Panc1 (cell line): Measurements from ENCODE around the gene CLIP4. TPM values are rescaled to one million over a fixed set of nuclear protein-coding genes. Genes with fewer than 3 reads are reported as not detected.
"Not testable (repeated sequence)": the region's sequence is repeated elsewhere in the genome, so short reads cannot be mapped to it uniquely, and the experiment has no call there.

ENCODE experiments used
- ATAC-seq: fragments of 200-7000 bp; cut with Tn5 transposase; 2 replicates; pipeline ENCODE4 v1.9.1; 2020; ENCODE audit warnings: mild to moderate bottlenecking, moderate library complexity
- BruUV-seq: library from RNA; stranded (reverse); fragments of 400-500 nt; replicated peaks from 2 replicates; lab custom pipeline; 2021; lab: Mats Ljungman, UMichigan
- CTCF ChIA-PET: fragments of 300-600 bp; sonication (Branson Sonifier 250); formaldehyde crosslinking; loops from one replicate; lab custom pipeline; 2022; ENCODE audit warnings: antibody characterized with exemption; lab: Charles Lee
- POLR2A ChIA-PET: fragments of 300-600 bp; sonication (Branson Sonifier 250); formaldehyde crosslinking; loops from one replicate; lab custom pipeline; 2022; ENCODE audit warnings: antibody characterized with exemption; lab: Charles Lee
- DNase-seq: peaks from one replicate; pipeline ENCODE4 v3.0.0-alpha.2; 2010; ENCODE audit warnings: low read depth, low spot score
- H3K27ac ChIP-seq: 2 replicates; pipeline ENCODE4 v1.5.1; 2011; ENCODE audit warnings: mild to moderate bottlenecking, low read length, inconsistent platforms
- H3K27me3 ChIP-seq: fragments of 200-500 bp; sonication (Bioruptor generic); 2 replicates; pipeline ENCODE4 v1.6.0; 2014; ENCODE audit warnings: low read length, inconsistent platforms; ENCODE audit not compliant: control insufficient read depth, insufficient read depth
- H3K36me3 ChIP-seq: fragments of 200-500 bp; sonication (Bioruptor generic); 2 replicates; pipeline ENCODE4 v1.5.1; 2014; ENCODE audit warnings: inconsistent platforms, mild to moderate bottlenecking, low read length, moderate library complexity; ENCODE audit not compliant: control insufficient read depth, insufficient read depth
- H3K4me1 ChIP-seq: 2 replicates; pipeline ENCODE4 v1.5.1; 2011; ENCODE audit warnings: inconsistent platforms, mild to moderate bottlenecking, low read length, moderate library complexity; ENCODE audit not compliant: control insufficient read depth, insufficient read depth
- H3K4me3 ChIP-seq, 2 experiments: 2 replicates each; pipeline ENCODE4 v1.5.1; 2011 to 2012; ENCODE audit warnings: low read depth in 2 of 2, low read length in 2 of 2, mild to moderate bottlenecking in 2 of 2, inconsistent platforms in 1 of 2, moderate library complexity in 1 of 2
- H3K9me3 ChIP-seq: fragments of 200-500 bp; sonication (Bioruptor generic); 2 replicates; pipeline ENCODE4 v1.5.1; 2014; ENCODE audit warnings: low read depth, mild to moderate bottlenecking, inconsistent platforms, low read length, moderate library complexity; ENCODE audit not compliant: control insufficient read depth, insufficient read depth
- POLR2AphosphoS5 ChIP-seq: IDR thresholded peaks from 2 replicates; pipeline ENCODE4 v1.6.1; 2012; ENCODE audit warnings: mild to moderate bottlenecking, low read depth, low read length, moderate library complexity
- REST ChIP-seq, 2 experiments: IDR thresholded peaks; 2 replicates each; pipeline ENCODE4 v1.6.1; 2011 to 2012; ENCODE audit warnings: low read depth in 2 of 2, control low read depth in 1 of 2, low read length in 1 of 2, mild to moderate bottlenecking in 1 of 2, moderate library complexity in 1 of 2; ENCODE audit not compliant: insufficient read depth in 1 of 2
- SIN3A ChIP-seq: IDR thresholded peaks from 2 replicates; pipeline ENCODE4 v1.6.1; 2012; ENCODE audit warnings: low read depth, mild to moderate bottlenecking, low read length, moderate library complexity, borderline replicate concordance; ENCODE audit not compliant: insufficient read depth
- TCF7L2 ChIP-seq: IDR thresholded peaks from 2 replicates; pipeline ENCODE4 v1.6.1; 2011; ENCODE audit warnings: mild to moderate bottlenecking, low read depth, low read length, inconsistent platforms
- in situ Hi-C: cut with HindIII; loops from 2 replicates; pipeline ENCODE4 v1.10.0; 2016; ENCODE audit warnings: low sequenced_read_pairs, low pct_unique_long_range_greater_than_20kb
- intact Hi-C: fragments of 100-400 bp; cut with micrococcal nuclease; formaldehyde crosslinking; loops from one replicate; pipeline ENCODE4 v1.10.0; 2022; ENCODE audit not compliant: unreplicated experiment
- total RNA-seq: library from RNA; stranded (reverse); gene quantifications from one replicate; pipeline ENCODE4 v1.2.1, GENCODE V29; 2021; ENCODE audit not compliant: unreplicated experiment
- TF ChIP-seq, protein P1 (sequence below): fragments of 450-650 bp; IDR thresholded peaks from 2 replicates; pipeline ENCODE4 v1.5.1; 2017; ENCODE audit warnings: mild to moderate bottlenecking

The CLIP4 gene
- total RNA-seq, 1 experiment from 2014 or later: 43.0 TPM

GRCh38 chr2:29084554-29084953, 30.7 kb upstream of the CLIP4 start:
- DNase-seq (no peak), ATAC-seq (no peak)
- no peaks in the 10 kb centered on the region for H3K36me3 ChIP-seq
- BruUV-seq: no TSS peak
- no peak overlapping the region for H3K4me3 ChIP-seq
- TF ChIP-seq POLR2AphosphoS5 (no peak), TCF7L2 (no peak), REST (IDR thresholded peaks at IDR 0.05; ENCODE audit: insufficient read depth in 1 of 2, low read depth in 2 of 2, low read length in 1 of 2) (no peak), SIN3A (no peak)
- TF ChIP-seq, protein P1, sequence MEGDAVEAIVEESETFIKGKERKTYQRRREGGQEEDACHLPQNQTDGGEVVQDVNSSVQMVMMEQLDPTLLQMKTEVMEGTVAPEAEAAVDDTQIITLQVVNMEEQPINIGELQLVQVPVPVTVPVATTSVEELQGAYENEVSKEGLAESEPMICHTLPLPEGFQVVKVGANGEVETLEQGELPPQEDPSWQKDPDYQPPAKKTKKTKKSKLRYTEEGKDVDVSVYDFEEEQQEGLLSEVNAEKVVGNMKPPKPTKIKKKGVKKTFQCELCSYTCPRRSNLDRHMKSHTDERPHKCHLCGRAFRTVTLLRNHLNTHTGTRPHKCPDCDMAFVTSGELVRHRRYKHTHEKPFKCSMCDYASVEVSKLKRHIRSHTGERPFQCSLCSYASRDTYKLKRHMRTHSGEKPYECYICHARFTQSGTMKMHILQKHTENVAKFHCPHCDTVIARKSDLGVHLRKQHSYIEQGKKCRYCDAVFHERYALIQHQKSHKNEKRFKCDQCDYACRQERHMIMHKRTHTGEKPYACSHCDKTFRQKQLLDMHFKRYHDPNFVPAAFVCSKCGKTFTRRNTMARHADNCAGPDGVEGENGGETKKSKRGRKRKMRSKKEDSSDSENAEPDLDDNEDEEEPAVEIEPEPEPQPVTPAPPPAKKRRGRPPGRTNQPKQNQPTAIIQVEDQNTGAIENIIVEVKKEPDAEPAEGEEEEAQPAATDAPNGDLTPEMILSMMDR: no peak
- H3K9me3 ChIP-seq: peaks cover under 1% of the 10 kb centered on the region; the same call in 1 of the 2 replicates
- ChIA-PET POLR2A (no interaction called here), CTCF (no interaction called here)
- no peaks in the 10 kb centered on the region for H3K4me1 ChIP-seq
- intact Hi-C loops (no loop called here), in situ Hi-C loops (no loop called here)
- no peak overlapping the region for H3K27ac ChIP-seq
- H3K27me3 ChIP-seq: no peaks in the 10 kb centered on the region

DNA sequence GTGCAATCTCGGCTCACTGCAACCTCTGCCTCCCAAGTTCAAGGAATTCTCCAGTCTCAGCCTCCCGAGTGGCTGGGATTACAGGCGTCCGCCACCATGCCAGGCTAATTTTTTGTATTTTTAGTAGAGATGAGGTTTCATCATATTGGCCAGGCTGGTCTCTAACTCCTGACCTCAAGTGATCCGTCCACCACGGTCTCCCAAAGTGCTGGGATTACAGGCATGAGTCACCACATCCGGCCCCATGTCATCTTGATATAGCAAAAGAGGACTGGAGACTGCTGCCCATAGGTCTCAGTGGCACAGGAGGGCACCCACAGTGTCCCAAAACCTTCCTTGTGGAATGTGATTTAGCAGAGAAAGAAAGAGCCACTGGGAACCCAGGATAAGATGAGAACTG, 24.9 kb upstream of the CLIP4 start:
- CTCF ChIA-PET, POLR2A ChIA-PET, H3K36me3 ChIP-seq, DNase-seq, H3K9me3 ChIP-seq, ATAC-seq, H3K4me3 ChIP-seq, intact Hi-C loops, H3K27ac ChIP-seq, in situ Hi-C loops, BruUV-seq, H3K4me1 ChIP-seq, H3K27me3 ChIP-seq: not testable (repeated sequence)

DNA sequence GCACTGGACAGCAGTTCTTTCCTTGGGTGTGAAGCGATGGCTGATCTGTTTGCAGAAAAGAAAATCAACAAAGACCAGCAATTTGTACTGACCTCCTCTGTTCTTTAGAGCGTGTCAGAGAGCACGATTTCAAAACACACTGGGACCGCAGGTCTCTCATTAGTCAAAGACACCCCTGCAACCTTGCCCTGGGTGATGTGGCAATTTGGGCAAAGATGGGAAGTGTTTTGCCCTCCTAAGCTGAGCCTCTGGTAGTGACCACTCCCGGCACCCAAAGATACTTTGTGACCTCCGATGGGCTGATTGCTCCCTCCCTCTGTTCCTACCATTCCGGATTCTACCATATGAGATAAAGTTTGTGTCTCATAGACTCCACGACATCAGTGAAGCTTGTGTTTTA, 18.2 kb upstream of the CLIP4 start:
- H3K27me3 ChIP-seq: no peaks in the 10 kb centered on the region
- TF ChIP-seq, protein P1: no peak
- TF ChIP-seq REST (IDR thresholded peaks at IDR 0.05; ENCODE audit: insufficient read depth in 1 of 2, low read depth in 2 of 2, low read length in 1 of 2) (no peak), SIN3A (no peak), TCF7L2 (no peak), POLR2AphosphoS5 (no peak)
- no peaks in the 10 kb centered on the region for H3K36me3 ChIP-seq
- DNase-seq: no peak
- no peak overlapping the region for H3K27ac ChIP-seq
- no peak for ATAC-seq
- BruUV-seq: no TSS peak
- CTCF ChIA-PET: interaction anchor here (0.6 to 0.7 kb wide), 2 partner anchors 20 to 928 kb away, joined by 4 read pairs; no protein-coding TSS in a partner anchor
- H3K4me3 ChIP-seq: no peak overlapping the region
- in situ Hi-C loops: no loop called here
- no peaks in the 10 kb centered on the region for H3K4me1 ChIP-seq
- POLR2A ChIA-PET: interaction anchor here (0.6 kb wide), 1 partner anchor 19 kb away, joined by 4 read pairs; no protein-coding TSS in a partner anchor
- intact Hi-C loops: no loop called here
- no peaks in the 10 kb centered on the region for H3K9me3 ChIP-seq
